GF-D8 (cell line): Measurements from ENCODE around the gene SLC6A7.

Experiments
- DNase-seq: peaks from one replicate; lab custom pipeline; 2025; lab: John Stamatoyannopoulos, UW

Gene SLC6A7

GRCh38 chr5:150174285-150174684 lies 15.6 kb upstream of the SLC6A7 start:
- no peak for DNase-seq

GRCh38 chr5:150175076-150175475 lies 14.8 kb upstream of the SLC6A7 start:
- DNase-seq, result no peak

DNA sequence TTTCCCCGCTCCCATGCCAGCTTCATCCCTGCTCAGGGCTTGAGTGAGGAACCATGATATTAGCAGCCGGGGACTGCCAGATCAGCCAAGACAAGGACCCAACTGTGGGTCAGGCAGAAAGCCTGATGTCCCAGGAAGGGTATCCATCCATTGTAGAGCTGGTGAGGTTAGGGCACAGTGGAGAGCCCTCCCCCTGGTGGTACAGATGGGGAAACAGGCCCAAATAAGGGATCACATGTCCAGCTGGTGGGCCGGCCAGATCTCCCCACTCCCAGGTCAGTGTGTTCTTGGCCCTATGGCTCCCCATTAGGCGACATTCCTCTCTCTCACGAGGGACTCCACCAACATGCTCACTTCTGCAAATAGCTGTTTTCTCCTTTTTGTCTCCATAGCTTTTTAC lies 14.3 kb upstream of the SLC6A7 start:
- DNase-seq, result no peak

DNA sequence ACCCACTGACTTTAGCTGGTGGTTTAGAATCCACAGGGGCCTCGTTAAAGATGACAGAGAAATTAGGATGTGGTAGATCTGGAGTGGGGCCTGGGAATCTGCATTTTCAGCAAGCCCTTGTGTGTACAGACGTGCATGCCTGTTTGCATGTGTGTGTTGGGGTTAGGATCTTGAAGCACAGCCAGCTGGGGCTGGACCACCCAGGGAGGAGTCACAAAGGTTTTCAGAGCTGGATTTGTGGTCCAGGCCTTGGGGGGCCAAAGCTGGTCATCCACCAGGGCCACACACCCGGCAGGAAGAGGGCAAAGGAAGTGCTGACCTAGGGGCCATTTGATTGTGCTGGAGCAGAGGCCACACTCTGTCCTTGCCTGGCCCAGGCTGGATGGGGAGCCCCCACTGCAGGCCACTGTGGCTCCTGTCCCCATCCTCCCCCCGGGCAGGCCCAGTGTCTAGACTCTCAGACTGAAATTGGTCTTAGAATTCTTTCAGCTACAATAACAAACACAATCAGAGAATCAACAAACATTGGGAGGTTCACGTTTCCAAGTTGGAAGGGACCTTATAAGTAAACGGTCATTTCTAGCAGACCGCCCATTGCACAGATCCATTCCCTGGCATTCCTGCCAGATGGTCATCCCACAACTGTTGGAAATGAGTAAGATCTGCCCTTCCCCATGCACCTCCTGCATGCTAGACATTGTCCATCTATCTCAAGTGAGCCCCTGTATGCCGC lies 13.0 kb upstream of the SLC6A7 start:
- no peak for DNase-seq

GRCh38 chr5:150177721-150178120 lies 12.1 kb upstream of the SLC6A7 start:
- DNase-seq, result no peak

DNA sequence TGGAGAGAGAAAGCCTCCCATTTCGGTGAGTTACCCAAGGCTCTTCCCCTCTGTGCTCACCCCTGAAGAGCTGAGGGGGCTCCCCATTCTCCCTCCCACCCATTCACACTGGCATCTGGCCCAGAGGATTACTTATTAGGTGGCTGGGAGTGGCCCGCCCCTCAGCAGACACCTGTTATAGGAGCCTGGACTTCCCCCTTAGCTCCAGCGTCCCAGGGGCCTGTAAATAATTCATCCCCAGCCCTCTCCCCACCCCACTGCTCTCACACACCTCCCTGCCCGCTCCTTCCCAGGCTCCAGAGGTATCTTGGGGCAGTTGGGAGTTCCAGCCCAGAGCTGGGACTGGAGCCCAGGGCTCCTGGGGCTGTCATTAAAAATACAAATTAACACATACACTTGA lies 11.6 kb upstream of the SLC6A7 start:
- DNase-seq, result no peak

GRCh38 chr5:150179019-150179620 lies 10.7 kb upstream of the SLC6A7 start:
- no peak for DNase-seq

- no peak for DNase-seq
Measured at GRCh38 chr5:150180241-150181026, 9.4 kb upstream of the SLC6A7 start.

DNA sequence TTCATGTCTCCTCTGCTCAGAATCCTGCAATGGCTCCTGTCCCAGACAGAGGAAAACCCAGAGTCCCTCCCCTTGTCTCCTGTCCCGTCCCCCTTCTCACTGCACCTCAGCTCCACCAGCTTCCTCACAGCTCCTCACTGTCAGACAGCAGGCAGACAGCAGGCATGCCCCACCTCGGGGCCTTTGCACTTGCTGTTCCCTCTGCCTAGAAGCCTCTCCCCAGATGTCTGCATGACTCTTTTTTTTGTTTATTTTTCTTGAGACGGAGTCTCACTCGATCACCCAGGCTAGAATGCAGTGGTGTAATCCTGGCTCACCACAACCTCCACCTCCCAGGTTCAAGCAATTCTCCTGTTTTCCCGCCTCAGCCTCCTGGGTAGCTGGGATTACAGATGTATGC lies 8.8 kb upstream of the SLC6A7 start:
- DNase-seq, result no peak

- no peak for DNase-seq
Measured at GRCh38 chr5:150181766-150182545, 7.9 kb upstream of the SLC6A7 start.

- no peak for DNase-seq
Measured at GRCh38 chr5:150182774-150183173, 7.1 kb upstream of the SLC6A7 start.

GRCh38 chr5:150183436-150183835 lies 6.4 kb upstream of the SLC6A7 start:
- DNase-seq, result no peak

DNA sequence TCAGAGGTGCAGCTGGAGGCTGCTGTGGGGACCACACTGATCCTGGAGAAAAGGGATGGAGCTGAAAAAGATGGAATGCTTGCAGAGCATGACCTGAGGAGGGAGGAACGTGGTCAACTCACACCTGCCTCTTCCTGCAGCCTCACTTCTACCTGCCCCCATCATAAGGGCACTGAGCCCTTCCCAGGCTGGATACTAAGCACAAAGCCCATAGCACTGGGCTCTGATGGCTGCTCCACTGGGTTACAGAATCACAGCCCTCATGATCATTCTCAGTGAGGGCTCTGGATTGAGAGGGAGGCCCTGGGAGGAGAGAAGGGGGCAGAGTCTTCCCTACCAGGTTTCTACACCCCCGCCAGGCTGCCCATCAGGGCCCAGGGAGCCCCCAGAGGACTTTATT lies 5.9 kb upstream of the SLC6A7 start:
- no peak for DNase-seq

- no peak for DNase-seq
Measured at GRCh38 chr5:150184990-150185912, 4.6 kb upstream of the SLC6A7 start.

DNA sequence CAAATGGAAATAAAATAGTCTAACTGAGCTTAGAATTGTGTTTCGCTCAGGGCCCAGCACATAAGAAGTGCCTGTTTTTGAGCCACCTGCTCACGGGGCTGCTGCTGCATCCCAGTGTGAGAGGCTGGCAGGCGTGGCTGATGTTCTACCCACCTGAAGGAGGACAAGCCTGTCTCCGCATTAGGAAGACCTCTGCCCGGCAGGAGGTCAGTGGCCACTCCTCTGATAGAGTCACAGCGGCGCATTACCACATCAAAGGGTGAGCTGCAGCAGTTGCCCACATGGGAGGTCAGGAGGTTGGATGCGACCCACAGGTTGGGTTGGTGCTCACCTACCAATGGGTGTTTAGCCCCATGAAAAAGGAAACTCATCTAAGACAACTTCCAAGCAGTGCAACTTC lies 3.7 kb upstream of the SLC6A7 start:
- DNase-seq, result no peak

- DNase-seq, result no peak
Measured at GRCh38 chr5:150186897-150187296, 3.0 kb upstream of the SLC6A7 start.

GRCh38 chr5:150188146-150188842 lies 1.6 kb upstream of the SLC6A7 start:
- DNase-seq, result no peak

DNA sequence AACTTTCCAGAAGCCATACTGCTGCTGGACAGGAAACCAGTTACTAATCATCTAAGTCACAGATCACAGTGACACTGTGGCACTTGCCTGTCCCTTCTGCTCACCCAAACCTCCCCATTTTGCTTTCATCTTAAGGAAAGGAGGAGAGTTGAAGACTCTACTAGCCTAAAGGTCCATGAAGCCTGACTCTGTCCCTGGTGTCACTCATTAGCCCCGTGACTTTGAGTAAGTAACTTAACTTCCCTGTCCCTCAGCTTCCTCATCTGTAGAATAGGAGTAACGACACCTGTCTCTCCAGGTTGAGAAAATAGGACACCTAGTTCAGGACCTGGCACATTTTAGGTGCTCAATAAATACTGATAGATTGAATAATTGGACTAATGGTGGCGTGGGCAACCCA lies 536 bp upstream of the SLC6A7 start:
- DNase-seq, result no peak

GRCh38 chr5:150190503-150190979 lies 679 bp downstream of the SLC6A7 start:
- no peak for DNase-seq

- no peak for DNase-seq
Measured at GRCh38 chr5:150190987-150191386, 1.1 kb downstream of the SLC6A7 start.

- no peak for DNase-seq
Measured at GRCh38 chr5:150192462-150192861, 2.6 kb downstream of the SLC6A7 start.
